HL-60 (cell line): Measurements from ENCODE around the gene TLE2.

Experiments used
- DNase-seq, 2 experiments: peaks; one replicate each; pipeline ENCODE4 v3.0.0-alpha.2; 2010 to 2020; ENCODE audit warnings: low read depth in 1 of 2, low spot score in 1 of 2
- H3K27ac ChIP-seq: fragments of 250-450 bp; sonication (Bioruptor Pico); replicated peaks from 2 replicates; pipeline ENCODE4 v1.5.1; 2020; ENCODE audit warnings: mild to moderate bottlenecking, moderate library complexity
- H3K27me3 ChIP-seq: fragments of 250-450 bp; sonication (Bioruptor Pico); 2 replicates; pipeline ENCODE4 v1.5.1; 2021; ENCODE audit warnings: mild to moderate bottlenecking, moderate library complexity; ENCODE audit not compliant: insufficient read depth, poor library complexity, severe bottlenecking
- H3K4me3 ChIP-seq: replicated peaks from 2 replicates; pipeline ENCODE4 v1.5.1; 2011; ENCODE audit warnings: mild to moderate bottlenecking, control low read depth, low read length; ENCODE audit not compliant: insufficient read depth
- GABPA ChIP-seq: IDR thresholded peaks from 2 replicates; pipeline ENCODE4 v1.6.1; 2012; ENCODE audit warnings: low read depth
- POLR2AphosphoS5 ChIP-seq: IDR thresholded peaks from 2 replicates; pipeline ENCODE4 v1.6.1; 2012; ENCODE audit warnings: low read depth
- SPI1 ChIP-seq: IDR thresholded peaks from 2 replicates; pipeline ENCODE4 v1.6.1; 2012; ENCODE audit warnings: low read depth, mild to moderate bottlenecking, borderline replicate concordance
- TF ChIP-seq, protein P1 (sequence below): IDR thresholded peaks from 2 replicates; pipeline ENCODE4 v1.6.1; 2012; ENCODE audit warnings: low read depth; ENCODE audit not compliant: insufficient replicate concordance
- TF ChIP-seq, protein P2 (sequence below): IDR thresholded peaks from one replicate; pipeline ENCODE4 v1.5.1; 2011; ENCODE audit warnings: low read length, control low read depth, inconsistent platforms; ENCODE audit not compliant: insufficient read depth

TLE2 gene

DNA sequence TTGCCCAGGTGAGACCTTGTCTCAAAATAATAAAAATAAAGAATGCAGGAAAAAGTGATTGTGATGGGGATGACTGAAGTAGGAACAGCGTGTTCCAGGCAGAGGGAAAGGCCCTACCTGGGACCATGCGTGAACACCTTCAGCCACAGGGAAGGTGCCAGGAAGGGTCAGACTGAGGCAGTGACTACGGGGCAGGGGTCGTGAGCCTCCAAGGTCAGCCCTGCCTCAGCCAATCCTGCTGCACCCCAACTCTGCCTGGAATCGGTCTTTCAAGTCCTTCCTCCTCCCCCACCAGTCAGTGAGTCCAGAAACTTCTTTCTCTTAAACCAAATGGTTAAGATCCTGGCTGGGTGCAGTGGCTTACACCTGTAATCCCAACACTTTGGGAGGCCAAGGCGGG, 16.1 kb upstream of the TLE2 start:
- H3K27me3 ChIP-seq, result peaks cover 30% of the 10 kb centered on the region
- H3K27ac ChIP-seq, result no peak overlapping the region
- TF ChIP-seq, protein P1, sequence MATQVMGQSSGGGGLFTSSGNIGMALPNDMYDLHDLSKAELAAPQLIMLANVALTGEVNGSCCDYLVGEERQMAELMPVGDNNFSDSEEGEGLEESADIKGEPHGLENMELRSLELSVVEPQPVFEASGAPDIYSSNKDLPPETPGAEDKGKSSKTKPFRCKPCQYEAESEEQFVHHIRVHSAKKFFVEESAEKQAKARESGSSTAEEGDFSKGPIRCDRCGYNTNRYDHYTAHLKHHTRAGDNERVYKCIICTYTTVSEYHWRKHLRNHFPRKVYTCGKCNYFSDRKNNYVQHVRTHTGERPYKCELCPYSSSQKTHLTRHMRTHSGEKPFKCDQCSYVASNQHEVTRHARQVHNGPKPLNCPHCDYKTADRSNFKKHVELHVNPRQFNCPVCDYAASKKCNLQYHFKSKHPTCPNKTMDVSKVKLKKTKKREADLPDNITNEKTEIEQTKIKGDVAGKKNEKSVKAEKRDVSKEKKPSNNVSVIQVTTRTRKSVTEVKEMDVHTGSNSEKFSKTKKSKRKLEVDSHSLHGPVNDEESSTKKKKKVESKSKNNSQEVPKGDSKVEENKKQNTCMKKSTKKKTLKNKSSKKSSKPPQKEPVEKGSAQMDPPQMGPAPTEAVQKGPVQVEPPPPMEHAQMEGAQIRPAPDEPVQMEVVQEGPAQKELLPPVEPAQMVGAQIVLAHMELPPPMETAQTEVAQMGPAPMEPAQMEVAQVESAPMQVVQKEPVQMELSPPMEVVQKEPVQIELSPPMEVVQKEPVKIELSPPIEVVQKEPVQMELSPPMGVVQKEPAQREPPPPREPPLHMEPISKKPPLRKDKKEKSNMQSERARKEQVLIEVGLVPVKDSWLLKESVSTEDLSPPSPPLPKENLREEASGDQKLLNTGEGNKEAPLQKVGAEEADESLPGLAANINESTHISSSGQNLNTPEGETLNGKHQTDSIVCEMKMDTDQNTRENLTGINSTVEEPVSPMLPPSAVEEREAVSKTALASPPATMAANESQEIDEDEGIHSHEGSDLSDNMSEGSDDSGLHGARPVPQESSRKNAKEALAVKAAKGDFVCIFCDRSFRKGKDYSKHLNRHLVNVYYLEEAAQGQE, result no peak
- TF ChIP-seq SPI1, result no peak
- TF ChIP-seq POLR2AphosphoS5, result no peak
- TF ChIP-seq GABPA, result no peak
- TF ChIP-seq, protein P2, sequence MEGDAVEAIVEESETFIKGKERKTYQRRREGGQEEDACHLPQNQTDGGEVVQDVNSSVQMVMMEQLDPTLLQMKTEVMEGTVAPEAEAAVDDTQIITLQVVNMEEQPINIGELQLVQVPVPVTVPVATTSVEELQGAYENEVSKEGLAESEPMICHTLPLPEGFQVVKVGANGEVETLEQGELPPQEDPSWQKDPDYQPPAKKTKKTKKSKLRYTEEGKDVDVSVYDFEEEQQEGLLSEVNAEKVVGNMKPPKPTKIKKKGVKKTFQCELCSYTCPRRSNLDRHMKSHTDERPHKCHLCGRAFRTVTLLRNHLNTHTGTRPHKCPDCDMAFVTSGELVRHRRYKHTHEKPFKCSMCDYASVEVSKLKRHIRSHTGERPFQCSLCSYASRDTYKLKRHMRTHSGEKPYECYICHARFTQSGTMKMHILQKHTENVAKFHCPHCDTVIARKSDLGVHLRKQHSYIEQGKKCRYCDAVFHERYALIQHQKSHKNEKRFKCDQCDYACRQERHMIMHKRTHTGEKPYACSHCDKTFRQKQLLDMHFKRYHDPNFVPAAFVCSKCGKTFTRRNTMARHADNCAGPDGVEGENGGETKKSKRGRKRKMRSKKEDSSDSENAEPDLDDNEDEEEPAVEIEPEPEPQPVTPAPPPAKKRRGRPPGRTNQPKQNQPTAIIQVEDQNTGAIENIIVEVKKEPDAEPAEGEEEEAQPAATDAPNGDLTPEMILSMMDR, result no peak
- no peak for DNase-seq
- H3K4me3 ChIP-seq, result no peak overlapping the region

DNA sequence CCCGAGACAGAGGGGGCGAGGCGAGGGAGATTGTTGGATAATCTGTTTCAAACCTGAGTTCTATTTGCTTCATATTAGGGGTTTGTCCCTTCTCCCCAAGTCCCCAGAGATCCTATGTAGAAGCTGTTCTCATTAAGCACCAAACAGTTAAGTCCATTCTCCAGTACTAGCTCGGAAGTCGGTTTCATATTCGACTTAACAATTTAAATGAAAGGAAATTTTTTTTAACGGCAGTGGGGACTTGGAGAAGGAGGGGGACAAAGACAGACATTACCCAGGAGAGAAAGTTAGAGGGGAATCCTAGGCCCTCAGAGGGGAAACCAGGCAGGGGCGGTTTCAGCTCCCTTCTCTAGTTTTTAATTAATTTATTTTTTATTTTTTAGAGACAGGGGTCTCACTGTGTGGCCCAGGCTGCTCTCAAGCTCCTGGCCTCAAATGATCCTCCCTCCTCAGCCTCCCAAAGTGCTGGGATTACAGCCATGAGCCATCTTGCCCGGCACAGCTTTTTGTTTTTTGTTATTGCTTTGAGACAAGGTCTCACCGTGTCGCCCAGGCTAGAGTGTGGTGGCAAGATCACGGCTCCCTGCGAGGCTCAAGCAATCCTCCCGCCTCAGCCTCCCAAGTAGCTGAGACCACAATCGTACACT, 13.7 kb upstream of the TLE2 start:
- DNase-seq, result no peak
- TF ChIP-seq POLR2AphosphoS5 (no peak), GABPA (no peak)
- TF ChIP-seq, protein P1, result no peak
- H3K27me3 ChIP-seq, result peaks cover 25% of the 10 kb centered on the region
- H3K27ac ChIP-seq, result no peak overlapping the region
- H3K4me3 ChIP-seq, result no peak overlapping the region

DNA sequence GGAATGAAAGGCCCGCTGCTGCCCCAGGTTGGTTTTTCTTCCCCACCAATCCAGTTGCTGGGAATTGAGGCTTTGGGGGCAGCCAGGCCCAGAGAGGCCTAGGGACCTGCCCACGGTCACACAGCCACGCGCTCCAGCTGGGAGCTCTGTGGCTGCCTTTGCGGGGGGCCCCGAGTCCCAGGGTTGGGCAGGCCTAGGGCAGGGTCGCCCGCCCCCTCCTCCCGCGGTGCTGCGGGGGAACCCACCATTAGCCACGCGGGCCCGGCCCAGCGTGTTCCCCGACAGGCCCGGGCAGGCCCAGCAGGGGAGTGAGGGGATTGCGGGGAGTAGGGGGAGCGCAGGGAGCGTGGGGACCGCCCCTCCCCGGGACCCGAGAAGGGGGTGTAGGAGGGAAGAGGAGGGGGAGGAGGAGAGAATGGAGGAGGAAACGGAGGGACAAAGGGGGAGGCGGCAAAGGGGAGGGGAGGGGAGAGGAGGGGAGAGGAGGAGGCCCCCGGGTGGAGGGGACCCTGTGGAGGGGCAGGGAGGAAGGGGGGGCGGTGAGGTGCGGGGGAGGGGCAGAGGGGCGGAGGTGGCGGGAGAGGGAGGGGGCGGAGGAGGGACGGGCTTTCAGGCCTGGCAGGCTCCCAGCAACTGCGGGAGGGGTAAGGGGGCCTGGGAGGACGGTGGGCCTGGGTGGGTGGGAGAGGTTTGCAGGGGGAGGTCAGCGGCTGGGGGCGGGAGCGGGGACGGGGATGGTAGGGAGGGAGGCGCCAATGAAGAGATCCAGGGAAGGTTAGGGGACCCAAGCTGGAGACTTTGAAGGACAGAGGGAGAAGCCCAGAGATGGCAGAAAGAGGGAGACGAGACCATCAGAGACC, 12.9 kb upstream of the TLE2 start:
- Histone ChIP-seq H3K27ac (no peak overlapping the region), H3K27me3 (peaks cover 20% of the 10 kb centered on the region), H3K4me3 (no peak overlapping the region)
- no peak for DNase-seq
- TF ChIP-seq, protein P1, result no peak
- TF ChIP-seq POLR2AphosphoS5 (no peak), GABPA (no peak), SPI1 (no peak)
- TF ChIP-seq, protein P2, result no peak
